ENCODE results near the gene DUSP1. TPM values are rescaled to one million over a fixed set of nuclear protein-coding genes. Genes with fewer than 3 reads are reported as not detected.

The DUSP1 gene
- total RNA-seq, 1 experiment from 2014 or later = 16.6 TPM

Other genes starting within 250 kb of the DUSP1 start
- gene NEURL1B, start 129.9 kb downstream of the DUSP1 start, total RNA-seq (2021; ENCODE audit: unreplicated experiment) = 5.8 TPM
- 73.3 TPM for gene ERGIC1, start 63.1 kb upstream of the DUSP1 start, total RNA-seq (2021; ENCODE audit: unreplicated experiment)
- gene RPL26L1, start 188.2 kb upstream of the DUSP1 start, total RNA-seq (2021; ENCODE audit: unreplicated experiment) = 58.3 TPM
- 84.6 TPM for gene ATP6V0E1, start 212.6 kb upstream of the DUSP1 start, total RNA-seq (2021; ENCODE audit: unreplicated experiment)

All from HCT116 (cell line).